Nucleus accumbens (tissue), 56 donors: Measurements from ENCODE around the gene RUNX1.

Source experiments
- DNase-seq, 56 donors: peaks; one replicate each; lab custom pipeline; 2025; lab: John Stamatoyannopoulos, UW

Gene RUNX1

GRCh38 chr21:34871026-34871908 is 177.8 kb downstream of the RUNX1 start:
- no peak for DNase-seq

GRCh38 chr21:34870246-34870645 is 178.9 kb downstream of the RUNX1 start:
- no peak for DNase-seq

DNA sequence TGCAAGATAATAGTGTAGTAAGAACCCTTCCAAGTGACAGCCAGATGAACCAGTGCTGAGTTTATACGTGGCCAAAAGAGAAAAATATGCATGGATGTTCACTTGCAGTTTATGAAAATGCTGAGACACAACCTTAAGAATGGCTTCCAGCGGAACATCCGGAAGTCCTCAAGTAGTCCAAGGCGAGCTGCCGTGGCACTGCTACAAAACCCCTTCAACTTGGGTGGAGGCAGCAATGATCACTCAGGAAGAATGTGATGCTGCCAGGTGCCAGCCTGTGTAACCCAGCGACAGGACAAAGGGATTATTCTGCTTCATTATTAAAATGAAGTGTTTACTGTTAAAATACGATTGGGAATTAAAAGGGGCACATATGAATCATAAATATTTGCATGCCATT is 179.6 kb downstream of the RUNX1 start:
- no peak for DNase-seq

DNA sequence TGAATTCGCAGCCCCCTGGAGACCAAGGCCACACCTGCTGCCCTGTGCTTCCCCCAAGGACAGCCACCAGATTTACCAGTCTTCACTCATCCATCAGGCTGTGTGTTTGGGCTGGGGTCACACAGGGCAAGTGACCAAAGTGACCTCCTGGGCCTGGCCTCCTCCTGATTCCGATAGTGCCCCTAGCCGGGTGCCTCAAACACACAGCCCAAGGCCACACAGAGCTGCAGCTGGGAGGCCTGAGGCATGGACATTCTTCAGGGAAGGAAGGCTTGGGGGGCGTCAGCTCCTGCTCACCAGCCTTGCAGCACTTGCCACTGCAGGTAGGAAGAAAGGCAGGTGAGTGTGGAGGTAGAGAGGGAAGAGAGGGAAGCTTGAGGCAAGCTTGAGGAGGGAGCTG is 181.3 kb downstream of the RUNX1 start:
- DNase-seq: no peak

DNA sequence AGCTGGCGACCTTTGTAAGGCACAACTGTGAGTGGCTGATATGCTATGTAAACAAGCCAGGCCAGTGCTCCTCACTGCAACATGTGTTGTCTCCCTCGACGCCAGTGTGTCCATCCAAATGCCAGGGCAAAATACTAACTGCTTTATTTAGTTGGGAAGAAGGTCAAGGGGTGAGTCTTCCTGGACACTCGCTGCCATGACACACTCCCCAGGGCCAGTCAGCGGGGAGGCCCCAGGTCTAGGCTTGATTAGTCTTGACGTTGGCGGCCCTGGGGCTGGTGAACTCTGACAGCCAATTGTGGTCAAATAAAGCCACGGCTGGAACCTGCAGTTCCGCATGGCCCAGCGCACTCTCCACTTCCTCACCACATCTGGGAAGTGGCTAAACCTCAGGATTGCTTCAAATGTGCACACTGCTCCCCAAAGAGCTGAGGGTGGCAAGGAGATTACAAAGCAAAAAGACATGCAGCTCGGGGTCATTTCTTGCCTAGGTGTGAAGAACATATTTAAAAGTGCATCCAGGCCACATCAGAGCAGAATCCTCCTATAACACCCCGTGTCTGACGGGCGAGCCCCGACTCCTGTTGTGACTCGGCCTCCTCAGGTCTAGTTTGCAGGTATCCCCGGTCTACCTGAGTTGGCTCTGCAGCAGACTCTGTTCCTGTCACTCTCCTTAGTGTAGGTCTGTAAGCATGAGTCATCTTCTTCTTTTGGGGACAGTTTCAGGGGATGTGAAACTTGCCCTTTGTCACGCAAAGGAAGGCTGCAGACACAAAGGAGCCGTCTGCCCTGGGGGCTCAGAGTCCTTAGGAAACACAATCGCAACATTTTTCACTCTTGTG is 183.5 kb downstream of the RUNX1 start:
- peak in 11 of 56 donors; percentile 4 to 28 (median 16) for DNase-seq

GRCh38 chr21:34864370-34865149 is 184.5 kb downstream of the RUNX1 start:
- no peak for DNase-seq

- no peak for DNase-seq
Measured at GRCh38 chr21:34862951-34863350, 186.2 kb downstream of the RUNX1 start.

DNA sequence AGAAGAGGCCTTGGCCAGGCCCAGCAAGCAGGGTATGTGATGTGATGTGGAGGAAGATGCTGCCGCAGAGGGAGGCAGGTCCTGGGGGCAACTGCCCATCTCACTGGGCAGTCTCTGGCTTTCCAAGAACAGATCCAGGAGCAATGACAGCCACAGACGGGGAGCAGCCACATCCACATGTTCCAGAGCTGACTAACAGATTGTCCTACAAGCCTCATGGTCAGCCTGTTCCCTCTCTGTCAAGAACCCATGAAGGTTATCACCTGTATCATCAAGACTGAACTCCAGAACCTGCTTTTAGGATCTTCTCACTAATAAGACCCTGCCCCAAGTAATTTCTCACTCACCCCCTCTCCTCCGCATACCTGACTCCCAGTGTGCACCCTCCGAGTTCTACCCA is 187.8 kb downstream of the RUNX1 start:
- DNase-seq: no peak

DNA sequence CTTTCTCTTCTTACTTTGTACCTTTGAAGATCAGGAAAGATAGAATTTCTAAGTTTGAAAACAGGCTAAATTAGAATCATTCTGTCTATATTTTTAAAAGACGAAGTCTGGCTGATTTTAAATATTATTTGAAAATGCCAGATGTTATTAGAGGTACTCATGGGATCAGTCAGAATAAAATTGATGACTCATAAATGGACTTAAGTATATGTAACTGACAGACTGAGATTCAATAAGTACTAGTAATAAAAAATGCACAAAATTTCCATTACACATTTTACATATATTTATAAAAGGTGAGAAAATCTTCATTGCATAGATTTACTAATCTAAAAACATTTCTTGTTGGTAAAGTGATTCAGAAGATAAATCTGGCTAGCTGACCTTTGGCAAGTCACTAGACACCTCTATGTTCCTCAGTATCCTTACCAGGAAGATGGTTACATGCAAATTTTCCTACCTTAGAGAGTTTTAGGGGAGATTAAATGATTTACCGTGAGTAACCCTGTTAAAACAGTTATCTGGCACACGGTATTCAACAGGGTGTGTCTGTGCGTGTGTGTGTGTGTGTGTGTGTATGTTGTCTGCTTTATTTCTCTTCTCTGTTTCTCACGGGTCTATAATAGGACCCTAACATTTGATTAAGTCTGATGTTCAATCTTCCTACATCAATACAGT is 189.0 kb downstream of the RUNX1 start:
- no peak for DNase-seq

GRCh38 chr21:34858559-34858958 is 190.5 kb downstream of the RUNX1 start:
- no peak for DNase-seq

DNA sequence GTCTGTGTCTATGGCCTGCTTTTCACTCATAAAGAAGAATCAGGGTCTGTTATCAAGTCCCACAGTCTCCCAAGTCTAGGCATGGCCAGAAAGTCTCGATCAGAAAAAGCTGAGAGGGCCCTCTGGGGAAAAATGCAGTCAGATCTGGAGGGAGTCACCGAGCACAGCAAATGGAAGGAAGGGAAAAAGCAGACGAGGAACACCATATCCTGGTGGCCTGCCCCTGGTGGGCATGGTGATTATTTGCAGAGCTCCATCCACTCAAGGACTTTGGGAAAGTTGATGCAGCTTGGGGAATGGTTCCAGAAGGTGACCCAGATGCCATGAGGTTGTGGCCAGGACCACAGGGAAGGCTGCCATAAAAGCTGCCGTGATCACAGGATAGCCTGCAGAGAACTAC is 191.2 kb downstream of the RUNX1 start:
- DNase-seq: no peak

GRCh38 chr21:34857122-34857713 is 191.9 kb downstream of the RUNX1 start:
- DNase-seq: no peak

- DNase-seq: peak in 4 of 56 donors; percentile 4 to 8 (median 6)
Measured at GRCh38 chr21:34852448-34852847, 196.7 kb downstream of the RUNX1 start.

- no peak for DNase-seq
Measured at GRCh38 chr21:34850166-34850690, 198.9 kb downstream of the RUNX1 start.

- no peak for DNase-seq
Measured at GRCh38 chr21:34846601-34847112, 202.4 kb downstream of the RUNX1 start.

DNA sequence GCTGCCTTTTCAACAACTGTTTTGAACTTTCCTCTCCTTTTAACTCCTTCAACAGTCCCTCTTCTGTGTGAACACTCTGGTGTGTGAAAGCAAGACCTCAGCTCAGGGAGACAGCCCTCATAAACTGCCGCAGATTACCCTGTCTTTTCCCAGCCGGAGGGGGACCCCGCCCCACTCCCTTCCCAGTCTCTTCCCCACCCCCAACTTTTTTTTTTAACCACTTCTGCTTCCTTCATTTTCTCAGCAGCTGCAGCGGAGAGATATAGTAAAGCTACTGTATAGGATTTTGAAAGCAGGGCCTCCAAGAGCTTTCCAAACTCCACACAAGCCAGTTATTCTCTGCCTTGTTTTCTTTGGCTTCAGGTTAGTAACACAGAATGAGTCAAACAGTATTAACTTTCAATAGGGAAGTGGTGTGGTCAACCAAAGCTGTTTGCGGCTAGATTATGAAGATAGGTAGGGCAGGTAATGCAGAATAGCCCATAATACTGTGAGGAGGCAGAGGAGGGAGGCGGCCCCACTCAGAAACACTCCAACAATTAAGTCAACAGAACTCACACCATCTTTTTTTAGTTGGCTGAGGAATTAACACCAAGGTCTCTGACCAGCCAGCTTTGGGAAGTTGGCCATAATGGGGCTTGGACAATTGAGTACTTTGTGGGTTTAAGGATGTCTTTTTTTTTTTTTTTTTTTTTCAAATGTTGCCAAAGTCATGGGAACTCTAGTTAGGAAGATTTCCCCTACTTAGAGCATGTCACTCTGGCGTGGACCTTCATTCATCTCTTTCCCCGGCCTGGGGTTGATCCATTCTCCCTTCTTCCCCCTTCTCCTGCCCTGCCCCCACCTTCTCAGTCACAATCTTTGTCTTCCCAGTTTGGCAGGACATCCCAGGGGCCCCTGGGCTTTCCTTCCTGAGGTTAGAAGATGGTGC is 203.3 kb downstream of the RUNX1 start:
- DNase-seq: no peak

DNA sequence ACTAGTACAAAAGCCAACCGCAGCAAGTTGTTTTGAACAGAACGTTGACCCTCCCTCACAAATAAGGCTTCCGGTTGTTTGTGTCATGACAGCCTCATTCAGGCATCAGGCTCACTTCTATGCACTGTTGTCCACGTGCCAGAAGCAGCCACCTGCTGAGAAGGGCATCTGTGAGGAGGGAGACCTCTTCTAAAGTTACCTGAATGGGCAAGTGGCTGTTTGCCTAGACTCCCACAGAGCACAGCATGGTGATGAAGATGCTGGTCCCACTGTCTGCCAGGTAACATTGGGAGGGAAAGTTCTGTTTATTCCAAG is 204.2 kb downstream of the RUNX1 start:
- DNase-seq: no peak
